ENCODE results near the gene HLA-DMB.
A peak's percentile ranks its signal among the peaks of the same experiment; 100 is the strongest.
"Not testable (repeated sequence)": the region's sequence is repeated elsewhere in the genome, so short reads cannot be mapped to it uniquely, and the experiment has no call there.

HLA-DMB gene

GRCh38 chr6:32949113-32949512, 8.3 kb upstream of the HLA-DMB start:
- DNase-seq: no peak

GRCh38 chr6:32947552-32948465, 7.0 kb upstream of the HLA-DMB start:
- DNase-seq: peak; percentile 10

- DNase-seq: no peak
These were observed 6.1 kb upstream of the HLA-DMB start for GRCh38 chr6:32946893-32947292.

- no peak for DNase-seq
These were observed 5.1 kb upstream of the HLA-DMB start for GRCh38 chr6:32945953-32946352.

- no peak for DNase-seq
These were observed 4.4 kb upstream of the HLA-DMB start for GRCh38 chr6:32945108-32945760.

- no peak for DNase-seq
These were observed 3.2 kb upstream of the HLA-DMB start for GRCh38 chr6:32943864-32944649.

GRCh38 chr6:32942555-32943123, 1.8 kb upstream of the HLA-DMB start:
- not testable (repeated sequence) for DNase-seq

GRCh38 chr6:32941214-32941768, 463 bp upstream of the HLA-DMB start:
- no peak for DNase-seq

- no peak for DNase-seq
These were observed 2.3 kb downstream of the HLA-DMB start for GRCh38 chr6:32938494-32938893.

GRCh38 chr6:32937230-32937633, 3.6 kb downstream of the HLA-DMB start:
- no peak for DNase-seq

- no peak for DNase-seq
These were observed 4.3 kb downstream of the HLA-DMB start for GRCh38 chr6:32936239-32937152.

GRCh38 chr6:32935551-32936238, 5.1 kb downstream of the HLA-DMB start:
- DNase-seq: no peak

- DNase-seq: peak; percentile 65
These were observed 7.2 kb downstream of the HLA-DMB start for GRCh38 chr6:32933661-32934085.

GRCh38 chr6:32932132-32932868, 8.5 kb downstream of the HLA-DMB start:
- DNase-seq: no peak

GRCh38 chr6:32931211-32931610, 9.6 kb downstream of the HLA-DMB start:
- DNase-seq: no peak

GRCh38 chr6:32922083-32922482, 18.7 kb downstream of the HLA-DMB start:
- no peak for DNase-seq

GRCh38 chr6:32920715-32921114, 20.1 kb downstream of the HLA-DMB start:
- no peak for DNase-seq

- no peak for DNase-seq
These were observed 27.9 kb downstream of the HLA-DMB start for GRCh38 chr6:32912951-32913350.

- no peak for DNase-seq
These were observed 31.9 kb downstream of the HLA-DMB start for GRCh38 chr6:32908897-32909296.

GRCh38 chr6:32906539-32906938, 34.3 kb downstream of the HLA-DMB start:
- DNase-seq: no peak
